ENCODE results near the gene TMEM176A.
"Not testable (repeated sequence)": the region's sequence is repeated elsewhere in the genome, so short reads cannot be mapped to it uniquely, and the experiment has no call there.

The TMEM176A gene

DNA sequence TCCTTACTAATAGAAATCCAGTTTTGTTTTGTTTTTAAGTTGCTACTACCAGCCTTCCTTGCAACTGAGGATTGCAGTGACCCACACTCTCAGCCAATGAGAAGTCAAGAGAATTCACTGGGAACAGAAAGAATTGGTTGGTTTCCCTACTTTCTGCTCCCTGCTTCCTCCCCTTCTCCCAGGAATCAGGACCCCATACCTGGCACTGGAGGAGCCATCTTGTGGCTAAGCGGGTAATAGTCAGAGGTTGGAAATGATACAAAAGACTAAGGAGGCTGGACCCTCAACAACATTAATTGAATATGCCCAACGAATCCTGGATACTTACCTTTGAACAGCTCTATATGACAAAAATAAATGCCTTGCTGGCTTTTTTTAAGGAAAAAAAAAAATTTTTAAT is 6.3 kb downstream of the TMEM176A start:
- TF ChIP-seq ZNF70 (CRISPR knock-in tag; IDR thresholded peaks at IDR 0.05): no peak
- TF ChIP-seq, protein P1, sequence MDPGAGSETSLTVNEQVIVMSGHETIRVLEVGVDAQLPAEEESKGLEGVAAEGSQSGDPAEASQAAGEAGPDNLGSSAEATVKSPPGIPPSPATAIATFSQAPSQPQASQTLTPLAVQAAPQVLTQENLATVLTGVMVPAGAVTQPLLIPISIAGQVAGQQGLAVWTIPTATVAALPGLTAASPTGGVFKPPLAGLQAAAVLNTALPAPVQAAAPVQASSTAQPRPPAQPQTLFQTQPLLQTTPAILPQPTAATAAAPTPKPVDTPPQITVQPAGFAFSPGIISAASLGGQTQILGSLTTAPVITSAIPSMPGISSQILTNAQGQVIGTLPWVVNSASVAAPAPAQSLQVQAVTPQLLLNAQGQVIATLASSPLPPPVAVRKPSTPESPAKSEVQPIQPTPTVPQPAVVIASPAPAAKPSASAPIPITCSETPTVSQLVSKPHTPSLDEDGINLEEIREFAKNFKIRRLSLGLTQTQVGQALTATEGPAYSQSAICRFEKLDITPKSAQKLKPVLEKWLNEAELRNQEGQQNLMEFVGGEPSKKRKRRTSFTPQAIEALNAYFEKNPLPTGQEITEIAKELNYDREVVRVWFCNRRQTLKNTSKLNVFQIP (CRISPR knock-in tag; IDR thresholded peaks at IDR 0.05; ENCODE audit: borderline replicate concordance, low read depth): no peak
- TF ChIP-seq ZNF8 (CRISPR knock-in tag; IDR thresholded peaks at IDR 0.05): no peak
- TF ChIP-seq, protein P2, sequence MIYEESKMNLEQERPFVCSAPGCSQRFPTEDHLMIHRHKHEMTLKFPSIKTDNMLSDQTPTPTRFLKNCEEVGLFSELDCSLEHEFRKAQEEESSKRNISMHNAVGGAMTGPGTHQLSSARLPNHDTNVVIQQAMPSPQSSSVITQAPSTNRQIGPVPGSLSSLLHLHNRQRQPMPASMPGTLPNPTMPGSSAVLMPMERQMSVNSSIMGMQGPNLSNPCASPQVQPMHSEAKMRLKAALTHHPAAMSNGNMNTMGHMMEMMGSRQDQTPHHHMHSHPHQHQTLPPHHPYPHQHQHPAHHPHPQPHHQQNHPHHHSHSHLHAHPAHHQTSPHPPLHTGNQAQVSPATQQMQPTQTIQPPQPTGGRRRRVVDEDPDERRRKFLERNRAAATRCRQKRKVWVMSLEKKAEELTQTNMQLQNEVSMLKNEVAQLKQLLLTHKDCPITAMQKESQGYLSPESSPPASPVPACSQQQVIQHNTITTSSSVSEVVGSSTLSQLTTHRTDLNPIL (CRISPR knock-in tag; IDR thresholded peaks at IDR 0.05; ENCODE audit: low read depth): no peak
- TF ChIP-seq TCF4 (CRISPR knock-in tag; IDR thresholded peaks at IDR 0.05; ENCODE audit: borderline replicate concordance): no peak
- ATAC-seq: no peak

DNA sequence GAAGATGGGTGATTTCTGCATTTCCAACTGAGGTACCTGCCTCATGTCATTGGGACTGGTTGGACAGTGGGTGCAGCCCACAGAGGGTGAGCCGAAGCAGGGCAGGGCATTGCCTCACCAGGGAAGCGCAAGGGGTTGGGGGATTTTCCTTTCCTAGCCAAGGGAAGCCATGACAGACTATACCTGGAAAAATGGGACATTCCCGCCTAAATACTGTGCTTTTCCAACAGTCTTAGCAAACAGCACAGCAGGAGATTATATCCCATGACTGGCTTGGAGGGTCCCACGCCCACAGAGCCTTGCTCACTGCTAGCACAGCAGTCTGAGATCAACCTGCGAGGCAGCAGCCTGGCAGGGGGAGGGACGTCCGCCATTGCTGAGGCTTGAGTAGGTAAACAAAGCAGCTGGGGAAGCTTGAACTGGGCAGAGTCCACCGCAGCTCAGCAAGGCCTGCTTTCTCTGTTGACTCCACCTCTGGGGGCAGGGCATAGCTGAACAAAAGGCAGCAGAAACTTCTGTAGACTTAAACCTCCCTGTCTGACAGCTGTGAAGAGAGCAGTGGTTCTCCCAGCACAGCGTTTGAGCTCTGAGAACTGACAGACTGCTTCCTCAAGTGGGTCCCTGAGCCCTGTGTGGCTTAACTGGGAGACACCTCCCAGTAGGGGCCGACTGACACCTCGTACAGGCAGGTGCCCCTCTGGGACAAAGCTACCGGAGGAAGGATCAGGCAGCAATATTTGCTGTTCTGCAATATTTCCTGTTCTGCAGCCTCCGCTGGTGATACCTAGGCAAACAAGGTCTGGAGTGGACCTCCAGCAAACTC is 7.3 kb downstream of the TMEM176A start:
- ATAC-seq: not testable (repeated sequence)

DNA sequence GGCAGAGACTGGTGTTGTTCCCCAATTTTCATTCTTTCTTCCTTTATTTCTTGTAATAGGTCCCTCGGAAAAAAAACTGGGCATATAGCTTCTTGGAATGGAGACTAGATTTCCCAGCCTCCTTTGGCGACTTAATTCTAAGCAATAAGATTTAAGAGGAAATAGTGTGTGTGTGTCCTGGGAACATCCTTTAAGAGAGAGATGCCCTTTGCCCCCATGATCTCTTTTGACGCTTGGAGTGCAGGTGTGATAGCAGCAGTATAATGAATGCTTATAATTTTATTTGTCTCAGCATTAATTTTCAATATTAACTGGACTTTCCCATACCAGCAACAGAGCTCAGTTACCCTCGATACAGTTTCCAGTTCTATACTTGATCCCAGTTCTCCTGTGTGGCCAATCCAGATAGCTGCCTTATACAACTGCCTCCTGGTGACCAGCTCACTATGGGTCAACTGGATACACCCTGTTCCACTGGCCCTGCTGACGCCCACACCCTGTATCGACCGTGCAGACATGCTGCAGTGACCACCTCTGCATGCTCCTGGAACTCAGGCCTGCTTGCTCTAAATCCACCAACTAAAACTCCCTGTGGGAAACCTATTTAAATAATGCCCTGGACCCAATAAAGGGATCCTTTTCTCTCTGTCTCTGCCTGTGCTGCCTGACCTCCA is 13.9 kb downstream of the TMEM176A start:
- no peak for ATAC-seq
- TF ChIP-seq GLIS3 (CRISPR knock-in tag; IDR thresholded peaks at IDR 0.05) (no peak), ZNF70 (CRISPR knock-in tag; IDR thresholded peaks at IDR 0.05) (no peak), TCF4 (CRISPR knock-in tag; IDR thresholded peaks at IDR 0.05; ENCODE audit: borderline replicate concordance) (no peak), ISL1 (CRISPR knock-in tag; IDR thresholded peaks at IDR 0.05) (no peak), ZC3H10 (CRISPR knock-in tag; IDR thresholded peaks at IDR 0.05) (no peak), ZFP3 (CRISPR knock-in tag; IDR thresholded peaks at IDR 0.05) (no peak), CSDC2 (CRISPR knock-in tag; IDR thresholded peaks at IDR 0.05) (no peak), ZNF8 (CRISPR knock-in tag; IDR thresholded peaks at IDR 0.05) (no peak)
- TF ChIP-seq, protein P3, sequence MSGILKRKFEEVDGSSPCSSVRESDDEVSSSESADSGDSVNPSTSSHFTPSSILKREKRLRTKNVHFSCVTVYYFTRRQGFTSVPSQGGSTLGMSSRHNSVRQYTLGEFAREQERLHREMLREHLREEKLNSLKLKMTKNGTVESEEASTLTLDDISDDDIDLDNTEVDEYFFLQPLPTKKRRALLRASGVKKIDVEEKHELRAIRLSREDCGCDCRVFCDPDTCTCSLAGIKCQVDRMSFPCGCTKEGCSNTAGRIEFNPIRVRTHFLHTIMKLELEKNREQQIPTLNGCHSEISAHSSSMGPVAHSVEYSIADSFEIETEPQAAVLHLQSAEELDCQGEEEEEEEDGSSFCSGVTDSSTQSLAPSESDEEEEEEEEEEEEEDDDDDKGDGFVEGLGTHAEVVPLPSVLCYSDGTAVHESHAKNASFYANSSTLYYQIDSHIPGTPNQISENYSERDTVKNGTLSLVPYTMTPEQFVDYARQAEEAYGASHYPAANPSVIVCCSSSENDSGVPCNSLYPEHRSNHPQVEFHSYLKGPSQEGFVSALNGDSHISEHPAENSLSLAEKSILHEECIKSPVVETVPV (CRISPR knock-in tag; IDR thresholded peaks at IDR 0.05): no peak
- TF ChIP-seq, protein P4, sequence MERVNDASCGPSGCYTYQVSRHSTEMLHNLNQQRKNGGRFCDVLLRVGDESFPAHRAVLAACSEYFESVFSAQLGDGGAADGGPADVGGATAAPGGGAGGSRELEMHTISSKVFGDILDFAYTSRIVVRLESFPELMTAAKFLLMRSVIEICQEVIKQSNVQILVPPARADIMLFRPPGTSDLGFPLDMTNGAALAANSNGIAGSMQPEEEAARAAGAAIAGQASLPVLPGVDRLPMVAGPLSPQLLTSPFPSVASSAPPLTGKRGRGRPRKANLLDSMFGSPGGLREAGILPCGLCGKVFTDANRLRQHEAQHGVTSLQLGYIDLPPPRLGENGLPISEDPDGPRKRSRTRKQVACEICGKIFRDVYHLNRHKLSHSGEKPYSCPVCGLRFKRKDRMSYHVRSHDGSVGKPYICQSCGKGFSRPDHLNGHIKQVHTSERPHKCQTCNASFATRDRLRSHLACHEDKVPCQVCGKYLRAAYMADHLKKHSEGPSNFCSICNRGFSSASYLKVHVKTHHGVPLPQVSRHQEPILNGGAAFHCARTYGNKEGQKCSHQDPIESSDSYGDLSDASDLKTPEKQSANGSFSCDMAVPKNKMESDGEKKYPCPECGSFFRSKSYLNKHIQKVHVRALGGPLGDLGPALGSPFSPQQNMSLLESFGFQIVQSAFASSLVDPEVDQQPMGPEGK (CRISPR knock-in tag; IDR thresholded peaks at IDR 0.05; ENCODE audit: borderline replicate concordance): no peak

DNA sequence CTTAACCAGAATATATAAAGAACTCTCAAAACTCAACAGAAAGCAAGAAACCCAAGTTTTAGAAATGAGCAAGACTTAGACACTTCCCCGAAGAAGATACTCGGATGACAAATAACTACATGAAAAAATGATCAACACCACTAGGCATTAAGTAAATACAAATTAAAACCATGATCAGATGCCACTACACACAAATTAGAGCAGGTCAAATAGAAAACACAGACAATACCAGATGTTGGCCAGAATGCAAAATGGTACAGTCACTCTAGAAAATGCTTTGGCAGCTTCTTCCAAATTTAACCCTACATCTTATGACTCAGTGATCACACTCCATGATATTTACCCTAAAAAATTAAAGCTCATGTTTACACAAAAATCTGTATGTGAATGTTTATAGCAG is 18.4 kb downstream of the TMEM176A start:
- ATAC-seq: no peak
- no peak for TF ChIP-seq GLIS3 (CRISPR knock-in tag; IDR thresholded peaks at IDR 0.05)
- TF ChIP-seq PPARA (CRISPR knock-in tag; IDR thresholded peaks at IDR 0.05; ENCODE audit: borderline replicate concordance): no peak
- TF ChIP-seq TCF4 (CRISPR knock-in tag; IDR thresholded peaks at IDR 0.05; ENCODE audit: borderline replicate concordance): no peak
- no peak for TF ChIP-seq ISL1 (CRISPR knock-in tag; IDR thresholded peaks at IDR 0.05)
- no peak for TF ChIP-seq BACH2 (CRISPR knock-in tag; IDR thresholded peaks at IDR 0.05; ENCODE audit: borderline replicate concordance)
- TF ChIP-seq RARB (CRISPR knock-in tag; IDR thresholded peaks at IDR 0.05): no peak
- no peak for TF ChIP-seq ARNTL (CRISPR knock-in tag; IDR thresholded peaks at IDR 0.05; ENCODE audit: borderline replicate concordance, low read depth)
- TF ChIP-seq ESRRG (CRISPR knock-in tag; IDR thresholded peaks at IDR 0.05): no peak
- no peak for TF ChIP-seq CSDC2 (CRISPR knock-in tag; IDR thresholded peaks at IDR 0.05)
- no peak for TF ChIP-seq ZNF70 (CRISPR knock-in tag; IDR thresholded peaks at IDR 0.05)
- TF ChIP-seq ZFP30 (CRISPR knock-in tag; IDR thresholded peaks at IDR 0.05): no peak
- TF ChIP-seq, protein P5, sequence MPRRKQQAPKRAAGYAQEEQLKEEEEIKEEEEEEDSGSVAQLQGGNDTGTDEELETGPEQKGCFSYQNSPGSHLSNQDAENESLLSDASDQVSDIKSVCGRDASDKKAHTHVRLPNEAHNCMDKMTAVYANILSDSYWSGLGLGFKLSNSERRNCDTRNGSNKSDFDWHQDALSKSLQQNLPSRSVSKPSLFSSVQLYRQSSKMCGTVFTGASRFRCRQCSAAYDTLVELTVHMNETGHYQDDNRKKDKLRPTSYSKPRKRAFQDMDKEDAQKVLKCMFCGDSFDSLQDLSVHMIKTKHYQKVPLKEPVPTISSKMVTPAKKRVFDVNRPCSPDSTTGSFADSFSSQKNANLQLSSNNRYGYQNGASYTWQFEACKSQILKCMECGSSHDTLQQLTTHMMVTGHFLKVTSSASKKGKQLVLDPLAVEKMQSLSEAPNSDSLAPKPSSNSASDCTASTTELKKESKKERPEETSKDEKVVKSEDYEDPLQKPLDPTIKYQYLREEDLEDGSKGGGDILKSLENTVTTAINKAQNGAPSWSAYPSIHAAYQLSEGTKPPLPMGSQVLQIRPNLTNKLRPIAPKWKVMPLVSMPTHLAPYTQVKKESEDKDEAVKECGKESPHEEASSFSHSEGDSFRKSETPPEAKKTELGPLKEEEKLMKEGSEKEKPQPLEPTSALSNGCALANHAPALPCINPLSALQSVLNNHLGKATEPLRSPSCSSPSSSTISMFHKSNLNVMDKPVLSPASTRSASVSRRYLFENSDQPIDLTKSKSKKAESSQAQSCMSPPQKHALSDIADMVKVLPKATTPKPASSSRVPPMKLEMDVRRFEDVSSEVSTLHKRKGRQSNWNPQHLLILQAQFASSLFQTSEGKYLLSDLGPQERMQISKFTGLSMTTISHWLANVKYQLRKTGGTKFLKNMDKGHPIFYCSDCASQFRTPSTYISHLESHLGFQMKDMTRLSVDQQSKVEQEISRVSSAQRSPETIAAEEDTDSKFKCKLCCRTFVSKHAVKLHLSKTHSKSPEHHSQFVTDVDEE (CRISPR knock-in tag; IDR thresholded peaks at IDR 0.05): no peak
- TF ChIP-seq ZNF8 (CRISPR knock-in tag; IDR thresholded peaks at IDR 0.05): no peak
- no peak for TF ChIP-seq TOX (CRISPR knock-in tag; IDR thresholded peaks at IDR 0.05; ENCODE audit: borderline replicate concordance)
- no peak for TF ChIP-seq ZFP3 (CRISPR knock-in tag; IDR thresholded peaks at IDR 0.05)
- TF ChIP-seq OSR1 (CRISPR knock-in tag; IDR thresholded peaks at IDR 0.05): no peak
- TF ChIP-seq, protein P3 (CRISPR knock-in tag; IDR thresholded peaks at IDR 0.05): no peak
- TF ChIP-seq SNAI2 (CRISPR knock-in tag; IDR thresholded peaks at IDR 0.05): no peak

Measured in SK-N-SH treated with all-trans-retinoic acid at 6 μM for 48 hours (cell line).